Measurements from ENCODE around the gene FSIP1. TPM values are rescaled to one million over a fixed set of nuclear protein-coding genes. Genes with fewer than 3 reads are reported as not detected.

Gene FSIP1
- total RNA-seq, 2 donors from 2014 or later: 0.77 to 1.7 TPM

DNA sequence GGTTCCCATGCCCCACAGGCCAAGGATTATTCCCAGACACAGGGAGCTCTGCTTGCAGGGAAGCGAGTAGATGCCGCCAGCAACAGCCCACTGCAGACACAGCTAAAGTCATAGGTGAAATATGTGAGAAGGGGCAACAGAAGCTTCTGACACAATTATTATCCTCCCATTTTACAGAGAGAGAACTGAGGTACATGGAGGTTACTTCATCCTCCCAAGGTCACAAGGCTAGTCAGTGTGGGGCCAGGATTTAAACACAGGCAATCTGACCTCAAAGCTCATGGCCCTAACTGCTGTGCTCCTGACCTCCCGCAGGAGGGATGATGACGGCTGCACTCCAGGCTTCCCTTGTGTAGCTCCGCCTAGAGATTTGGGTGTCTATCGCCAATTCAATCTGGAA lies 15.7 kb upstream of the FSIP1 start:
- Histone ChIP-seq H3K4me1 (ENCODE audit: control insufficient read depth, insufficient read depth, low read length) (no peaks in the 10 kb centered on the region), H3K27me3 (ENCODE audit: control insufficient read depth, insufficient read depth, low read length, poor library complexity, severe bottlenecking) (no peaks in the 10 kb centered on the region), H3K36me3 (ENCODE audit: control insufficient read depth, insufficient read depth, low read length) (no peaks in the 10 kb centered on the region), H3K9ac (ENCODE audit: extremely low read depth, low read length, poor library complexity, severe bottlenecking) (no peak overlapping the region), H3K27ac (ENCODE audit: low read depth, low read length) (no peak overlapping the region), H3K4me3 (ENCODE audit: low read length) (no peak overlapping the region), H3K9me3 (ENCODE audit: control insufficient read depth, low read length) (no peaks in the 10 kb centered on the region)
- Mint-ChIP-seq H3K27me3 (ENCODE audit: insufficient read depth) (no peaks in the 10 kb centered on the region), H3K9me3 (no peaks in the 10 kb centered on the region), H3K4me3 (no peak overlapping the region), H3K36me3 (ENCODE audit: low read depth) (peaks cover 13% of the 10 kb centered on the region), H3K4me1 (peaks cover 4% of the 10 kb centered on the region), H3K27ac (no peak overlapping the region)
- 89 to 92% methylated on average over 4 to 6 of the region's 6 CpGs for WGBS, 2 experiments (ENCODE audit: insufficient coverage in 1 of 2, insufficient read length in 1 of 2)
- DNase-seq: no peak
- TF ChIP-seq, protein P1, sequence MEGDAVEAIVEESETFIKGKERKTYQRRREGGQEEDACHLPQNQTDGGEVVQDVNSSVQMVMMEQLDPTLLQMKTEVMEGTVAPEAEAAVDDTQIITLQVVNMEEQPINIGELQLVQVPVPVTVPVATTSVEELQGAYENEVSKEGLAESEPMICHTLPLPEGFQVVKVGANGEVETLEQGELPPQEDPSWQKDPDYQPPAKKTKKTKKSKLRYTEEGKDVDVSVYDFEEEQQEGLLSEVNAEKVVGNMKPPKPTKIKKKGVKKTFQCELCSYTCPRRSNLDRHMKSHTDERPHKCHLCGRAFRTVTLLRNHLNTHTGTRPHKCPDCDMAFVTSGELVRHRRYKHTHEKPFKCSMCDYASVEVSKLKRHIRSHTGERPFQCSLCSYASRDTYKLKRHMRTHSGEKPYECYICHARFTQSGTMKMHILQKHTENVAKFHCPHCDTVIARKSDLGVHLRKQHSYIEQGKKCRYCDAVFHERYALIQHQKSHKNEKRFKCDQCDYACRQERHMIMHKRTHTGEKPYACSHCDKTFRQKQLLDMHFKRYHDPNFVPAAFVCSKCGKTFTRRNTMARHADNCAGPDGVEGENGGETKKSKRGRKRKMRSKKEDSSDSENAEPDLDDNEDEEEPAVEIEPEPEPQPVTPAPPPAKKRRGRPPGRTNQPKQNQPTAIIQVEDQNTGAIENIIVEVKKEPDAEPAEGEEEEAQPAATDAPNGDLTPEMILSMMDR (conservative IDR thresholded peaks at IDR 0.05): no peak

DNA sequence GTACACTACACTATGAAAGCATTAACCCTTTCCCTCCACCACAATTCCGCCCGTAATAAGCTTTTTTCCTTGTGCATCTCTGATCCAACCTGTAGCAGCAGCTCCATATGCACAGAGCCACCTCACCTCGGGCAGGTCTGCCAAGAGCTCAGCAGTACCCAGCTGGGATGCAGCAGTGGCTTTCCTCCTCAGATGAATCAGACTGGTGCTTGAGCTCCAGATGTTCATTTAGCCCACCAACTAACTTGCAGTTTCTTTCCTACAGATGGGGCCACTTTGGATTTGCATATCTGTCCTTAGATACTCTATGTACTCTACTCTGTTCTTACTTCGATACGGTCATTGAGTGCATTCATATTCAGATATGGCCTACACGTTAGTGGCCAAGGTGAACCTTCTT lies 14.8 kb upstream of the FSIP1 start:
- WGBS, 2 experiments (ENCODE audit: insufficient coverage in 1 of 2, insufficient read length in 1 of 2): 91% methylated on average over 5 to 6 of the region's 6 CpGs
- Histone ChIP-seq H3K4me3 (ENCODE audit: low read length) (no peak overlapping the region), H3K4me1 (ENCODE audit: control insufficient read depth, insufficient read depth, low read length) (no peaks in the 10 kb centered on the region), H3K27ac (ENCODE audit: low read depth, low read length) (no peak overlapping the region), H3K9ac (ENCODE audit: extremely low read depth, low read length, poor library complexity, severe bottlenecking) (no peak overlapping the region), H3K27me3 (ENCODE audit: control insufficient read depth, insufficient read depth, low read length, poor library complexity, severe bottlenecking) (no peaks in the 10 kb centered on the region), H3K9me3 (ENCODE audit: control insufficient read depth, low read length) (no peaks in the 10 kb centered on the region), H3K36me3 (ENCODE audit: control insufficient read depth, insufficient read depth, low read length) (no peaks in the 10 kb centered on the region)
- DNase-seq: no peak
- H3K4me1 Mint-ChIP-seq: no peaks in the 10 kb centered on the region
- TF ChIP-seq, protein P1 (conservative IDR thresholded peaks at IDR 0.05): no peak
- H3K27me3 Mint-ChIP-seq (ENCODE audit: insufficient read depth): no peaks in the 10 kb centered on the region
- H3K9me3 Mint-ChIP-seq: no peaks in the 10 kb centered on the region
- peaks cover 13% of the 10 kb centered on the region for H3K36me3 Mint-ChIP-seq (ENCODE audit: low read depth)
- H3K4me3 Mint-ChIP-seq: no peak overlapping the region
- no peak overlapping the region for H3K27ac Mint-ChIP-seq

DNA sequence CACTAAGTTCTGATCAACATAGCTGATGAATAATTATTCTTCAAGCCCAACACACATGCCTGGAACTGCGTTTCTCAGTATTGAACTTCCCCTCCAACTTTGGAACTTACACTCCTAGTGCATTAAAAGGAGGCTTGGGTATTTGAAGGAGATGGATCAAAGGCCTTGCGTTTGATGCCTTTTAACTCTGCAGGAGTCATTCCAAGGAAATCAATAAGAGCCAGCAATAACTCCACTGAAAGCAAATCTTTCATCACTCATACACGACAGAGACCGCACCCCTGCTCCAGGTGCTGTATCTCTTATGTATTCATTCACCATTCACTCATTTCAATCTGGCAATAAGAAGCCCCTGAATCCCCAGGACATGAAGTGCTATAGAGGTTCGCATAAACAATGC lies 14.0 kb upstream of the FSIP1 start:
- peaks cover 8% of the 10 kb centered on the region for H3K36me3 Mint-ChIP-seq (ENCODE audit: low read depth)
- no peak overlapping the region for H3K9ac ChIP-seq (ENCODE audit: extremely low read depth, low read length, poor library complexity, severe bottlenecking)
- TF ChIP-seq, protein P1 (conservative IDR thresholded peaks at IDR 0.05): no peak
- no peaks in the 10 kb centered on the region for H3K27me3 Mint-ChIP-seq (ENCODE audit: insufficient read depth)
- no peaks in the 10 kb centered on the region for H3K36me3 ChIP-seq (ENCODE audit: control insufficient read depth, insufficient read depth, low read length)
- DNase-seq: no peak
- no peaks in the 10 kb centered on the region for H3K27me3 ChIP-seq (ENCODE audit: control insufficient read depth, insufficient read depth, low read length, poor library complexity, severe bottlenecking)
- H3K4me1 Mint-ChIP-seq: no peaks in the 10 kb centered on the region
- no peaks in the 10 kb centered on the region for H3K4me1 ChIP-seq (ENCODE audit: control insufficient read depth, insufficient read depth, low read length)
- H3K27ac ChIP-seq (ENCODE audit: low read depth, low read length): no peak overlapping the region
- H3K9me3 Mint-ChIP-seq: no peaks in the 10 kb centered on the region
- H3K27ac Mint-ChIP-seq: no peak overlapping the region
- H3K9me3 ChIP-seq (ENCODE audit: control insufficient read depth, low read length): no peaks in the 10 kb centered on the region
- H3K4me3 Mint-ChIP-seq: no peak overlapping the region
- H3K4me3 ChIP-seq (ENCODE audit: low read length): no peak overlapping the region
- WGBS, 2 experiments (ENCODE audit: insufficient coverage in 1 of 2, insufficient read length in 1 of 2): 93 to 100% methylated on average over 1 to 5 of the region's 5 CpGs
